Activated naive CD4-positive, alpha-beta T cell treated with anti-CD3 and anti-CD28 coated beads, Interleukin-2, amount 50 U/mL, for 72 hours (primary cell): ENCODE results near the gene HCFC1. TPM values are rescaled to one million over a fixed set of nuclear protein-coding genes. Genes with fewer than 3 reads are reported as not detected.
A peak's percentile ranks its signal among the peaks of the same experiment; 100 is the strongest.
"Not testable (repeated sequence)": the region's sequence is repeated elsewhere in the genome, so short reads cannot be mapped to it uniquely, and the experiment has no call there.

Experiments used
- ATAC-seq, 2 donors: fragments of 150-1000 bp; cut with Tn5 transposase; 2 replicates each; pipeline ENCODE4 v1.10.0; 2021; ENCODE audit warnings: mild to moderate bottlenecking in 2 of 2, moderate library complexity in 2 of 2
- DNase-seq, 2 donors: peaks; one replicate each; pipeline ENCODE4 v3.0.0; 2021 to 2022; ENCODE audit warnings: low spot score in 2 of 2
- H3K27ac Mint-ChIP-seq, 2 donors: one replicate each; pipeline ENCODE4 v1.8.0; 2022; ENCODE audit warnings: mild to moderate bottlenecking in 2 of 2, mixed read lengths in 2 of 2
- H3K36me3 Mint-ChIP-seq, 2 donors: one replicate each; pipeline ENCODE4 v1.8.0; 2022; ENCODE audit warnings: mixed read lengths in 2 of 2
- H3K9me3 Mint-ChIP-seq, 2 donors: one replicate each; pipeline ENCODE4 v1.8.0; 2022; ENCODE audit warnings: mixed read lengths in 2 of 2
- total RNA-seq, 2 donors: library from RNA; stranded (reverse); gene quantifications; one replicate each; pipeline ENCODE4 v1.2.3, GENCODE V29; 2022

The HCFC1 gene
- total RNA-seq, 2 donors from 2014 or later: 95.9 to 102 TPM

DNA sequence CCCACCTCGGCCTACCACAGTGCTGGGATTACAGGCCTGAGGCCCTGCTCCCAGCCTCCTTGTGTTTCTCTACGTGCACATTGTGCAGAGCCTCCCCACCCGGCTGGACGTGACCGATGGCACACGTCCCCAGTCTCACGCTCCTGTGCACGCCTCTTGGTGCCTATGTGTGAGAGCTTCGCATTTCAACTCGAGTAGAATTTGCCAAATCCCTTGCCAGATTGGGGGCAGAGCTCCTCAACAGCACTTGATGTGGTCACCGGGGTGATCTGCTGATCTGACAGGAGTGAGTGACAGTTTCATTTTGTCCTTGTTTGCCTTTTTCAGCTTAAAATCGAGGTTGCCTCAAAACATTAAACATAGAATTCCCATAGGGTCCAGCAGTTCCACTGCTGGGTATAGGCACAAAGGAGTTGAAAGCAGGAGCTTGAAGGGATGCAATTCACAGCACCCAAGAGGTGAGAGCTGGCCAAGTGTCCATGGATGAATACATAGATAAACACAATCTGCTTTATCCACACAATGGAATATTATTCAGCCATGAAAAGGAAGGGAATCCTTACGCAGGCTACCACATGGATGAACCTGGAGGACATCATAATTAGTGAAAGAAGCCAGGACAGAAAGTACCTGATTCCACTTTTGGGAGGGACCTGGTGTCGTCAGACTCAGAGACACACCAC is 18.5 kb upstream of the HCFC1 start:
- H3K27ac Mint-ChIP-seq: peak overlapping the region in 1 of 2 donors; percentile 71
- DNase-seq (no peak), ATAC-seq (no peak)
- H3K36me3 Mint-ChIP-seq: no peaks in the 10 kb centered on the region
- peaks cover 0 to 3% of the 10 kb centered on the region in 2 donors for H3K9me3 Mint-ChIP-seq

DNA sequence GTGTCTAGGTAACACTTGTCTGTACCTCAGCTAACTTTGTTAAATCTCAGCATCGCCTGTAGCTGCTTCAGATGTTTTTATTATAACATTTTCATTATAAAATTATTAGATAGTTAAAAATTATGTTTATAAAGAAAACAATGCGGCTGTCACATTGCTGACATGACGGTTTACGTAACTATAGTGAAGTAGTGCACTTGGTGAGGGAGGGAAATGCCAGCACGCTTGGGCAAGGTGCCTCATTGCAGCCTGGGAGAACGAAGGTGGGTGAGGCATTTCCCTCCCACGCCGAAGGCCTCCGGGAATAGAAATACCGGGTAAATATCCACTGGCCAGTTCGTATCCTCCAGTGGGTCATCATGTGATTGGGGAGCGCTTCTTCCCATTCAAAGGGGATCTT is 16.9 kb upstream of the HCFC1 start:
- DNase-seq: no peak
- ATAC-seq: no peak
- Mint-ChIP-seq H3K36me3 (peaks cover 0 to 4% of the 10 kb centered on the region in 2 donors), H3K27ac (no peak overlapping the region), H3K9me3 (peaks cover 0 to 3% of the 10 kb centered on the region in 2 donors)

DNA sequence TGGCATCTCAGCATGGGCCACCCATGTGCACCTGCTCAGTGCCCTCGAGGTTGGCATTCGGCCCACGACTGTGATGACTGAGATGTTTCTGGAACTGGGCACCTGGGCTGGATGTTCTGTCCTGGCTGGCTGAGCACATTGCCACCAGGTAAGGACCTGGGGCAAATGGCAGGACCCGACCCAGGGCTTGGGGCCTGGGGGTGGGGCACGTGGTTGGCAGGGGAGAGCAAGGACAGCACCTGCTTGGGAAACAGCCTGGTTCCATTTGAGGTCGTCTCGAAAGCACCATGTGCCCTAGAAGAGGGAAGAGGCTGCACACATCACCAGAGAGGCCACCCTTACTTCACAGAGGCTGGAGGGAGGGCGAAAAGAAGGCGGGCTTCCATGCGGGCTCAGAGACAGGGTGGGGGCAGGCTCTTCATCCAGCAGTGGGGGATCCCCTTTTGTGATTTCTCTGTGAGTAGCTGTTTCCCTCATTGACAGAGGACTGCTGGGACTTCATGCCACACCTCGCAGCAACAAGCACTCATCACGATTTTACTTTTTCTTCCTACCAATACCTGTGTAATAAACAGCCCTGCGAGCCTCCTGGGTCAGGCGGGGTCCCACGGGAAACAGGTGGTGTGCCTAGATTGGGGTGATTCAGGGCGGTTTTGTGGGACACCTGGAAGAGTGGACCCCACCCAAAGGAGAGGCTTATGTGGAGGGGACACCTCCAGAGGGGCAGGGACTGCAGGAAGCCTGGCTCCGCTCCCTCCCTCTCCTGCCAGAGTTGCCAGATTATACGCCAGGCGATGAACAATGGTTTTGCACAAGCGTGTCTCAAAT is 12.9 kb upstream of the HCFC1 start:
- H3K36me3 Mint-ChIP-seq: peaks cover 8 to 14% of the 10 kb centered on the region in 2 donors
- DNase-seq (peak in 1 of 2 donors; percentile 33), ATAC-seq (peak; percentile 32 to 56)
- H3K9me3 Mint-ChIP-seq: no peaks in the 10 kb centered on the region
- peak overlapping the region; percentile 91 to 95 for H3K27ac Mint-ChIP-seq

DNA sequence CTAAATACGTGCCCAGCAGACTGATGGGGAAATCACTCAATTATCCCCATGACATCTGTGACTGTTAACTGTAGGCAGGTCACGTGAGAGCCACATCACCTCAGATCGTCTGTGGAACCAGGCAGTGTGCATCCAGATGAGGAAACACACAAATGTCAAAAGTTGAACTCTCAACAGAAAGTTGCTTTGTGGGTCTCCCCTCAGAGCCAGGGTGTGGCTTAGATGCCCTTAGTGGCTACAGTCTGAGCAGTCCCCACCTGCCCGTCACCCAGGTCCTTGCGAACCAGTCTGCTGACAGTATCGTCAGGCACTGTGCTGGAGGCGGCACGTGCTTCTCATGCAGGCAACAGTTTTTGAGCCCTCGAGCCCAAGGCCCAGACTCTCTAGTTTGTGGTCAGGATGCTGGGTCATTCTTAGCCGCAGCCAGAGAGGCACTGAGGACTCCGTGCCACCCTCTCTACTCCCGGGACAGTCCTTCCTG is 11.7 kb upstream of the HCFC1 start:
- ATAC-seq: peak in 1 of 2 donors; percentile 51

DNA sequence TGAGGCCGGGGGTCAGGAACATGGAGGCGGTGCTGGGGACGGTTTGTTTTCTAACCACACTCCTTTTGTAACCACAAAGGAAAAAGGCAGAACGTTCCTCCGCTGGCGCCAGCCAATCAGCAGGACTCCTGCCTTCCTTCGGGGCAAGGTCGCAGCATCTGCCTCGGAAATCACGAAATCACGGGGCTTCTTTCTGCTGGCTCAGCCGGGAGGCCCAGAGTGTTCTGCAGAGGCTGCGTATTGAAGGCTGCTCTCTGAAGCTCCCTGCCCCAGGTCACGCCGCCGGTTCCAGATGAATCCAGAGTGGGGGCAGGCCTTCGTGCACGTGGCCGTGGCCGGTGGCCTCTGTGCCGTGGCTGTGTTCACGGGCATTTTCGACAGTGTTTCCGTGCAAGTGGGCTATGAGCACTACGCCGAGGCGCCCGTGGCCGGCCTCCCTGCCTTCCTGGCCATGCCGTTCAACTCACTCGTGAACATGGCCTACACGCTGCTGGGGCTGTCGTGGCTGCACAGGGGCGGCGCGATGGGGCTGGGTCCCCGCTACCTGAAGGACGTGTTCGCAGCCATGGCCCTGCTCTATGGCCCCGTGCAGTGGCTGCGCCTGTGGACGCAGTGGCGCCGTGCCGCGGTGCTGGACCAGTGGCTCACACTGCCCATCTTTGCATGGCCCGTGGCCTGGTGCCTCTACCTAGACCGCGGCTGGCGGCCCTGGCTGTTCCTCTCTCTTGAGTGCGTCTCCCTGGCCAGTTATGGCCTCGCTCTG is 10.3 kb upstream of the HCFC1 start:
- H3K27ac Mint-ChIP-seq: peak overlapping the region; percentile 91 to 96
- DNase-seq: peak; percentile 54 to 75

More for the DNA sequence above, 11.7 kb upstream of the HCFC1 start:
- Mint-ChIP-seq H3K36me3 (peaks cover 8 to 14% of the 10 kb centered on the region in 2 donors), H3K27ac (peak overlapping the region in 1 of 2 donors; percentile 91), H3K9me3 (no peaks in the 10 kb centered on the region)
- no peak for DNase-seq

DNA sequence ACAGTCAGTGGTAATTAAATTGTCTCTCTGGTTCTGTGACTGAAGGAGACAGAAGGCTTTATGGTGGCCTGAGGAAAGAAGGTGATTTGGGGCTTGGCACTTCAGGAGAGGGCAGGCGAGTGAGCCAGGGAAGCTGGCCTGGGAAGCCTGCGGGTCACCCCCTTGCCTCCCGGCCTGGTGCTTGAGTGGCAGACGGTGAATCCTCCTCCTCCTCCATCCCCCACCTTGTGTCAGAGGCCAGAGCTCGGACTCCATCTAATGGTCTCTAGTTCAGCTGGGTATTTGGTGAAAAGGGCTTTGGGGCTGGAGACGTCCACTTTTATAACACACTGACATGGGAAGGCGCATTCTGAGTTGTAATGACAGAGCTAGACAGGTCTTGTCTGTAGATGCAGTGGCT is 9.6 kb upstream of the HCFC1 start:
- Mint-ChIP-seq H3K27ac (peak overlapping the region; percentile 91 to 96), H3K9me3 (no peaks in the 10 kb centered on the region), H3K36me3 (peaks cover 8 to 14% of the 10 kb centered on the region in 2 donors)
- no peak for ATAC-seq
- DNase-seq: no peak

More for the DNA sequence above, 10.3 kb upstream of the HCFC1 start:
- Mint-ChIP-seq H3K9me3 (no peaks in the 10 kb centered on the region), H3K36me3 (peaks cover 8 to 14% of the 10 kb centered on the region in 2 donors)
- peak; percentile 39 to 61 for ATAC-seq

DNA sequence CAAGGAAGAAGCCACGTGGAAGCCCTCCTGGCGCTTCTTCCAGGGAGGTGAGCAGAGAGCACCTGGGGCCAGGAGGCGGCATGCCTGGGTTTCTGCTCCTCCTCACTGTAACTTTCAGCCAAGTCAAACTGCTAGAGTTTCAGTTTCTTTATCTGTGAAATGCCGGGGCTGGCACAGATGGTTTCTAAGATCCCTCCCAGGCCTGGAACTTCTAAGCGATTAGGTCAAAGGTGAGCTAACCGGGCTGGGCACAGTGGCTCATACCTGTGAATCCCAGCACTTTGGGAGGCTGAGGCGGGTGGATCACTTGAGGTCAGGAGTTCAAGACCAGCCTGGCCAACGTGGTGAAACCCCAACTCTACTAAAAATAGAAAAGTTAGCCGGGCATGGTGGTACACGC is 8.8 kb upstream of the HCFC1 start:
- ATAC-seq: peak; percentile 40 to 50
- Mint-ChIP-seq H3K36me3 (peaks cover 8 to 14% of the 10 kb centered on the region in 2 donors), H3K27ac (peak overlapping the region; percentile 88 to 91)
- DNase-seq, H3K9me3 Mint-ChIP-seq: not testable (repeated sequence)

DNA sequence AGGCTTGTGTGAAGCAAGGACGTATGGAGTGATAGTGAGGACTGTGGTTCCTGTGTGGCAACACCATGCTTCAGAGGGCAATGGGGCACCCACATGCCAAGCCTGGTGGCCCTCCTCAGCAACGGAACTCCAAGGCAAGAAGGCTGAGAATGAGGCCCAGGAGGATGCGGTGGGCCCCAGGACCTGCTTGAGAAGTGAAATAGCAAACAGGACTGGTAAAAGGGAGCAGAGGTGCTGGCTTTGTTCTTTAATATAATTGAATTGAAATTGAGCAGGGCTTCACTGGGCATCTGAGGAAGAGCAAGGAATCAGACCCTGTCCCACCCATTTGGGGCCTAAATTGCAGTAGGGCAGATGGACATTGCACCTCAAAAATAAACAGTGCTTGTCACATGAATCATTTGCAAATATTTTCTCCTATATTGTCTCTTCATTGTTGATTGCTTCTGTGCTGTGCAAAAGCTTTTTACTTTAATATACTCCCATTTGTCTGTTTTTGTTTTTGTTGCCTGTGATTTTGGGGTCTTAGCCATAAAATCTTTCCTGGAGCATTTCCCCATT is 3.2 kb upstream of the HCFC1 start:
- H3K9me3 Mint-ChIP-seq: no peaks in the 10 kb centered on the region
- H3K36me3 Mint-ChIP-seq: peaks cover 16 to 25% of the 10 kb centered on the region in 2 donors
- ATAC-seq: no peak
- DNase-seq: no peak
- H3K27ac Mint-ChIP-seq: peak overlapping the region; percentile 92 to 95

DNA sequence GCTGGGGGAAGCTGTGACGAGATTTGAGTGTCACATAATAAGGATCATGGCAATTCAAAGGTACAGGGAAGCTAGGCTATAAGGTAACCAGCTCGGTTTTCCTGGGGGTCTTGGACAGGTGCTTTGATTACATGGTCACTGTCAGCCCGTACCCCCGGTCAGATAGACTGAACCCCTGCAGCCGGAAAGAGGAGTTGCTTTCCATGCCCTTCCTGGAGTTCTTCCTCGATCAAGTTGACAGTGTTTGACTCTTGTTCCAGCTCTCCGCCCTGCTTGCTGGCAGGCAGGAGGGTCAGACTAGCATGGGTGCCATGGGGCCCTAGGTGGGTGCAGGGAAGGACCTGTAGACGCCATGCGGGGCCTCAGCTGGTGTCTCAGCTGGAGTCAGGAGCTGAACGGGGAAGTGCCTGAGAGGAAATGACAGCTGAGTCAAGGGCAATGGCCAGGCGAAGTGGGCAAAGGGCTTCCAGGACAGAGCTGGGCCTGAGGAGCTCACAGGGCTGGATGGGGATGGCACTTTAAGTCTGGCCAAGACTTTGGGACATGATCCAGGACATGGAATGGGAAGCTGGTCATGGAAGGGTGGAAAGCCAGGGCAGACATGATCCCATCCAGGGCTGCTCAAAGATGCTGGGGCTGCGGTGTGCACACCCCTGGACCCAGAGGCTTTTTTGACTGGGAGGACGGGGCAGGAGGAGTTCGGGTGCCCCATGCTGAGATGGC is 2.5 kb upstream of the HCFC1 start:
- no peak for ATAC-seq
- peak overlapping the region; percentile 92 to 95 for H3K27ac Mint-ChIP-seq
- H3K36me3 Mint-ChIP-seq: peaks cover 22 to 31% of the 10 kb centered on the region in 2 donors
- no peaks in the 10 kb centered on the region for H3K9me3 Mint-ChIP-seq
- no peak for DNase-seq

DNA sequence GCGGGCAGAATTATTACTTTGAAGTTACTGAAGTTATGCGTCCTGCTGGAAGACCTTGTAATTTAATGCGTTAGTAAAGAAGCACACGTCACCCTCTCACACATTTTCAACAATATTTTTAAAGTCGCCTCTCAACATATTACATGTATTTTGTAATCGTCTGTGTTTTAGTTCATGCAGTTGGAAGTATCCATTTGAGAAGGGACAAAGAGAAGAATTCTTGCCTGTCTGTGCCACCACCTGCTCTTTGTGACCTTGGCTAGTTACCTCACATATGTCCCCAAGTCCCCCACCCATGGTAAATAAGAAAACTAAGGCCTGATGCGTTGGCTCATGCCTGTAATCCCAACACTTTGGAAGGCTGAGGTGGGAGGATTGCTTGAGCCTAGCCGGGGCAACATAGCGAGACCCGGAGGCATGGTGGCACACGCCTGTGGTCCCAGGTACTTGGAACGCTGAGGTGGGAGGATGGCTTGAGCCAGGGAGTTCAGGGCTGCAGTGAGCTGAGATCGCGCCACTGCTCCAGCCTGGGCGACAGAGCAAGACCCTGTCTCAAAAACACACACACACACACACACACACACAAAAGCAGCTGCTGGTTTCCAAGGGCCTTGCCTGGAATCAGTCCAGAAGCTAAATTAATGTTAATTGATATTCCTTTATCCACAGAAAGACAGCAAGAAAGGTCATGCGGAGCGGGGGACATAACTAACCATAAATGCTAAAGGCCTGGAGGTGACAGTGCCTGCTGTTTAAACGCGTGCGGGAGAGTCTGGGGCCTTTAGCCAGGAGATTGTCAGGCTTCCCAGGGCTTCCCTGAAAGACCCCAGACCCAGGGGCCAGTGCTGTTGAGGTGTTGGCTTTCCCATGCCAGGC is 1.7 kb upstream of the HCFC1 start:
- ATAC-seq: no peak
- peaks cover 25 to 33% of the 10 kb centered on the region in 2 donors for H3K36me3 Mint-ChIP-seq
- no peak for DNase-seq
- H3K27ac Mint-ChIP-seq: peak overlapping the region; percentile 87 to 95
- H3K9me3 Mint-ChIP-seq: no peaks in the 10 kb centered on the region

DNA sequence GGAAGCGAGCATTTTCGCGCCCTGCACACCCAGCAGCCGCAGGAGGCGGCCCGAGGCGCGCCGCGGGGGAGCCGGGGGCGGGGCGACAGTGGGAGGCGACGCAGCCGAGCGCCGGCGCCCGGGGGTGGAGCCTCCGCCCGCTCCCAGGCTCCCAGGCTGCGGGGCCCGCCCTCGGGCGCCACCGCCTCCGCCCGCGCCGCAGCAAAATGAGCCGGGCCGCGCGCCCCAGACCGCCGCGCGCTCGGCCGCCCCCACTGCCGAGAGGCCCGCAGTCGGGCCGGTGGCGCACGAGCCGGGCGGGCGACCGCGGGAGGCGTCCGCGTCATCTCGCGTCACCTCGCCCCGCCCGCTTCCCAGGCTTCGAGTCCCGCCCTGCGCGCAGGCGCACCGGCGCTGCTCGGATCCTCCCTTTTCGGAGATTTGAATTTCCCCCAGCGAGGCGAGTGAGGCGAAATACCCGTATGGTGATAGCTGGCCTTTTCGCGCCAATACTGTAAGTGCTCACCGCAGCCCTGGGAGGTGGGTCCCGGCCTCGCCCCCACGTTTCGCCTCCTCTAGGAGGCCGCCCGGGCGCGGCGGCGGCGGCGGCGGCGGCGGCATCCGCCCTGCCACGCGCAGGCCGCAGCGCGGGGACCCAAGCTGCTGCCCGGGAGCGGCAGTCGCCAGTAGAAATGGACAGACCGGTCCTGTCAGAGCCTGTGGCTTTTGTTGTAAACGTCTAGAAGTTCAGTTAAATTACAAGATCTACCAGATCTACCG is 929 bp upstream of the HCFC1 start, which contains the start of gene TMEM187:
TSS of gene TMEM187 (plus strand) at position 387 of the 759 bp plus-strand sequence. CDS start 9,309 bp downstream, outside the sequence.
- Mint-ChIP-seq H3K27ac (peak within 1 kb of the TSS; percentile 95 to 100), H3K9me3 (no peaks in the 10 kb centered on the region), H3K36me3 (peaks cover 33 to 41% of the 10 kb centered on the region in 2 donors)
- peak; percentile 60 to 65 for ATAC-seq
- peak; percentile 80 to 91 for DNase-seq

DNA sequence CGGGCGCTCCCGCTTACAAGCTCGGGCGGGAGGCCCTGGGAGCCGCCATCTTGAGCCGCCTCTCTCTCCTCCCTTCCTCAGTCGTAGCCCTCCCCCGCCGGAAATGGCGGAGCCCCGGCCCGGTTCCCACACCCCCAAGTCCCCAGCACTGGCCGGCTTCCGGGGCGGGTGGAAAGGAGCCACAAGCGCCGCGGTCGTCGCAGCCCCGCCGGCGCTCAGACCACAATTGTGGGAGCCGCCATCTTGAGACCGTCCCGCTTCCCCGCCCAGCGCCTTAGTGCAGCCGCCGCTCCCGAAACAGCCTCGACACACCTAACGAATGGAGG is 531 bp downstream of the HCFC1 start:
- H3K36me3 Mint-ChIP-seq: peaks cover 37 to 44% of the 10 kb centered on the region in 2 donors
- peak; percentile 79 to 81 for DNase-seq
- H3K27ac Mint-ChIP-seq: peak overlapping the region; percentile 95 to 100
- peak; percentile 52 to 60 for ATAC-seq
- H3K9me3 Mint-ChIP-seq: no peaks in the 10 kb centered on the region

DNA sequence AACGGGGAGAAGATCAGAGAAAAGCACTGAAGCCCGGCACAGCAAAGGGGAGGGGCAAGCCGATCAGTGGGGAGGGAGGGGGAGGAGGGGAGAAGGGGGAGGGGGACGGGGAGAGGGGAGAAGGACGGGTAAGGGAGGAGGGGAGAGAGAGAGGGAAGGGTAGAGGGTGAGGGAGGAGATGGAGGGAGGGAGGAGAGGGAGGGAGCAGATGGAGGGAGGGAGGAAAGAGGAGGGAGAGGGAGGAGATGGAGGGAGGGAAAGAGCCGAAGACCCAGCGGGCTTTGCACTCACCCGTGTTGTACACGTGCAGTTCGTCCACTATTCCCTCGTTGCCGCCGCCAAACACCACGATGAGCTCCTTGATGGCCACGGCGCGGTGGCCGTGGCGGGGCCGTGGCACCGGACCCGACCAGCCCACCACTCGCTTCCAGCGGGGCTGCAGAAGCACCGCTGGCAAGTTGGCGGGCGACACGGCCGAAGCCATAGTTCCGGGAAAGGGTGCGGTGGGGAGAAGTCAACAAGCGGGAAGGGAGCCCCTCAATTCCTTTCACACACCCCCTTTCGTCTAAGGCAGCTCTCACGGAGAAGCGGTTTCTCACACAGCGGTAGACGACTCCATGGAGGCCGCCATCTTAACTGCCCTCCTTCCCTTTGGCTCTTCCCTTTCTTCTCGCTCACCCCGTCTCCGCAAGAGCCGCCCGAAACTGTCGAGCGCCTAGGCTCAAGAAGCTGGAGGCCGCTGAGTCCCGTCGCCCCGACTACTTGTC is 1.1 kb downstream of the HCFC1 start:
- ATAC-seq (peak in 1 of 2 donors; percentile 8), DNase-seq (no peak)
- Mint-ChIP-seq H3K9me3 (no peaks in the 10 kb centered on the region), H3K27ac (peak overlapping the region; percentile 95 to 100), H3K36me3 (peaks cover 37 to 44% of the 10 kb centered on the region in 2 donors)
